DMS153 treated with DMSO at 0.1 percent for 48 hours (cell line): ENCODE measurements around the gene SAC3D1.
"Not testable (repeated sequence)": the region's sequence is repeated elsewhere in the genome, so short reads cannot be mapped to it uniquely, and the experiment has no call there.

Experiments used
- DNase-seq: peaks from one replicate; lab custom pipeline; 2025; ENCODE audit not compliant: unreplicated experiment; lab: John Stamatoyannopoulos, UW

SAC3D1 gene

GRCh38 chr11:65023502-65023901, 17.5 kb upstream of the SAC3D1 start:
- not testable (repeated sequence) for DNase-seq

GRCh38 chr11:65026810-65027209, 14.2 kb upstream of the SAC3D1 start:
- DNase-seq = no peak

GRCh38 chr11:65027213-65028067, 13.6 kb upstream of the SAC3D1 start, which contains the start of gene SNX15:
Gene SNX15, plus strand, starts transcription at chr11:65027439. Its CDS starts 99 bp downstream, at chr11:65027538.
- peak; percentile 86 for DNase-seq

- DNase-seq = no peak
Observed at GRCh38 chr11:65032216-65032615, 8.8 kb upstream of the SAC3D1 start.

GRCh38 chr11:65034423-65034822, 6.6 kb upstream of the SAC3D1 start:
- DNase-seq = no peak

- no peak for DNase-seq
Observed at GRCh38 chr11:65035579-65035978, 5.4 kb upstream of the SAC3D1 start.

GRCh38 chr11:65036931-65037330, 4.1 kb upstream of the SAC3D1 start:
- no peak for DNase-seq

GRCh38 chr11:65040520-65040846, 527 bp upstream of the SAC3D1 start:
- no peak for DNase-seq

- DNase-seq = no peak
Observed at GRCh38 chr11:65042891-65043290, 1.9 kb downstream of the SAC3D1 start.

DNA sequence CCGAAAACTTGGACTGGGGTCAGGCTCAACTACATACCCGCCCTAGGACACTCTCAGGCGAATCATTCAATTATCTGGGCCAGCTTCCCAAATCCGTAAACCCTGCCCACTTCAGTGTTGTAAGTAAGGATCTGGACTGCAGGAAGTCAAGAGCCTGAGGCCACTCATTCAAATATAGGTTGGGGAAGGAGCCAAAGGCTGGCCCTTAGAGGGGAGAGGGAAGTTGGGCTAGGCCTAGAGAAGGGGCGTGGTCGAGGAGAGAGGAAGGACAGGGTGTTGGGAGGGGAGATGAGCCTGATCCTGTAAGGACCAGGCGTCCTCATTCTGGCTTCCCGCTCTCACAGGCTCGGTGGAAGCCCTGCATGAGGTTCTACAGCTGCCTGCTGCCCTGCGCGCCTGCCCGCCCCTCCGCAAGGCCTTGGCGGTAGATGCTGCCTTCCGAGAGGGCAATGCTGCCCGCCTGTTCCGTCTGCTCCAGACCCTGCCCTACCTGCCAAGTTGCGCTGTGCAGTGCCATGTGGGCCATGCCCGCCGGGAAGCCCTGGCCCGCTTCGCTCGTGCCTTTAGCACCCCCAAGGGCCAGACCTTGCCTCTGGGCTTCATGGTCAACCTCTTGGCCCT, 3.0 kb downstream of the SAC3D1 start:
- DNase-seq = no peak

DNA sequence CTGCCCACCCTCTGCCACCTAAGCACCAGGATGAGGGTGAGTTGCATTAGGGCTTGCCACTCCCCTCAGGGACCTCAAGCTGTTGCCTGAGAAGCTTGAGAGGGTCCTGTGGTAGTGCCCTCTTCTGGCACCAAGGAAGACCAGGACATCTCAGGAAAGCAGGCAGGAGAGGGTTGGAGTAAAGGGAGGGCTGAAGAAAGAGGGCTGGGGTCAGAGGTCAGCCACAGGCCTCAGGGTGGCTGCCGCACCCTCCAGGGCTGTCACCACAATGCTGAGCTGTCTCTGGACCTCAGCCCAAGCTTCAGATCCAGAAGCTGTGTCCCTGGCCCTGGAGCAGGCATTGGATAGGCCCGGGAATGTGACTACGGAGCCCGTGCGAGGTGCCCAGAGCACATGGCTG, 4.1 kb downstream of the SAC3D1 start:
- no peak for DNase-seq

DNA sequence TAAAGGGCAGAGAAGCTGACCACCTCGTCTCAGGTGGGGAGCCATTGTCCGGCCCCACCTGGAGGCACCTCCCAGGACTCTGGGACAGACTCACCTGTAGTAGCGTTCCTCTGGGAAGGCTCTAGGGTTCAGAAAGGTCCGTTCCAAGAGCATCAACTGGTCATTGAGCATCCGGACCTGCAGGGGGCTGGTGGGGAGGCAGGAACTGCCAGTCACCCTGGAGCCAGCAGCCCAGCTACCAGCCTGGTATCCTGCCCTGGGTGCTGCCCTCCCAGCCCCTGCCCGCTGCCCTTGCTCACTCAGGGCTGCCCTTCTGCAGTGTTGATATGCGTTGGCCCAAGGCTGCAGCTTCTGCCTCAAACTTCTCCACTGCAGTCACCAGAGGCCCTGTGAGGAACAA, 4.7 kb downstream of the SAC3D1 start:
- no peak for DNase-seq

DNA sequence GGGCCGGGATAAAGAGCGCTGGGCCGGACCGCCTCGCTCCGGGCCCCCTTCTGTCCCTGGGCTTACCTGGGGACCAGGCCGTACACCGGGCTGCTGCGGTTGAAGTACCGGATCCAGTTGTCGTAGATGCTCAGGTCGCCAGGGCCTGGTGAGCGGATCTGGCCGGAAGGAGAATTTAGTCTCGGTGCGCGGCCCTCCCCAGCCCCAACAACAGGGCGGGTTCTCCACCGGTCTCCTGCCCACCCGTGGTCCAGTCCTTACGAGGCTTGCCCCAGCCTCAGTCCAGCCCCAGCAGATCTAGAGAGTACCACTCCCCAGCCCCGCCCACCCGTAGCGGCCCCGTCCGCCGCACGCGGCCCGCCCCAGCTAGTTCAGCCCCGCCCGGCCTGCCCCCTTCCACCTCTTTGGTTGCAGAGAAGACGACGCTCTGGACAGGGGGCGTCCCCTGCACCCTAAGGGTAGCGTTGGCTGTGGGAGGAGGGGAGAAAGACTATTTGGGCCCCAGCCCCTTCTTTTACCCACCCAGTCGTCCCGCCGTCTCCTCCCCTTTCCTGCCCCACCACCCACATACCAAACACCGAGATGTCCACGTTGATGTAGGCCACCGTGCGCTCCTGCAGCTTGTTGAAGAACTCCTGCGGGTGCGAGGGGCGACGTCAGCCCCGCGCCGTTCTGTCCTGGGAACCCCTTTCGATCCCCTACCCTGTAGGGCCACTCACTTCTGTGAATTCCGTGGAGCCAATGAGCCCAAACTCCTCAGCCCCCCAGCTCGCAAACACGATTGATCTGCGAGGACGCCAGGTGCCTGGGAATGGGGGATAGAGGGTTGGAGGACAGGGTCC, 6.8 kb downstream of the SAC3D1 start:
- no peak for DNase-seq

GRCh38 chr11:65051398-65051858, 10.4 kb downstream of the SAC3D1 start:
- no peak for DNase-seq

- DNase-seq = no peak
Observed at GRCh38 chr11:65053827-65054508, 13.0 kb downstream of the SAC3D1 start.

- DNase-seq = no peak
Observed at GRCh38 chr11:65055538-65055937, 14.5 kb downstream of the SAC3D1 start.

GRCh38 chr11:65056999-65057398, 16.0 kb downstream of the SAC3D1 start:
- no peak for DNase-seq

- no peak for DNase-seq
Observed at GRCh38 chr11:65057526-65057925, 16.5 kb downstream of the SAC3D1 start.

- DNase-seq = no peak
Observed at GRCh38 chr11:65058012-65058411, 17.0 kb downstream of the SAC3D1 start.

GRCh38 chr11:65058419-65059054, 17.5 kb downstream of the SAC3D1 start, which contains the start of gene NAALADL1:
Gene NAALADL1, minus strand, starts transcription at chr11:65058553. Its CDS starts 32 bp downstream, at chr11:65058521.
- DNase-seq = no peak
